HCT116 (cell line): Measurements from ENCODE around the gene ZNF431. TPM values are rescaled to one million over a fixed set of nuclear protein-coding genes. Genes with fewer than 3 reads are reported as not detected.
"Not testable (repeated sequence)": the region's sequence is repeated elsewhere in the genome, so short reads cannot be mapped to it uniquely, and the experiment has no call there.

Experiments used
- ATAC-seq: fragments of 200-7000 bp; cut with Tn5 transposase; 2 replicates; pipeline ENCODE4 v1.9.1; 2020; ENCODE audit warnings: mild to moderate bottlenecking, moderate library complexity
- BruUV-seq: library from RNA; stranded (reverse); fragments of 400-500 nt; replicated peaks from 2 replicates; lab custom pipeline; 2021; lab: Mats Ljungman, UMichigan
- CTCF ChIA-PET: fragments of 300-600 bp; sonication (Branson Sonifier 250); formaldehyde crosslinking; loops from one replicate; lab custom pipeline; 2021; ENCODE audit warnings: antibody characterized with exemption; lab: Charles Lee
- POLR2A ChIA-PET: fragments of 300-600, 350-600 bp; sonication (Branson Sonifier 250); formaldehyde crosslinking; loops from one replicate; lab custom pipeline; 2021; ENCODE audit warnings: antibody characterized with exemption; lab: Charles Lee
- RAD21 ChIA-PET, 2 experiments: fragments of 300-600 bp; sonication (Branson Sonifier 250); formaldehyde crosslinking; loops; one replicate each; lab custom pipeline; 2023; ENCODE audit warnings: low total read pairs in 2 of 2; ENCODE audit not compliant: uncharacterized antibody in 2 of 2, unreplicated experiment in 2 of 2, low non-redundant PET in 1 of 2; lab: Charles Lee
- DNase-seq: peaks from one replicate; pipeline ENCODE4 v3.0.0-alpha.2; 2010; ENCODE audit warnings: low read depth, low spot score
- H2AFZ ChIP-seq: fragments of 200-600 bp; shearing (Covaris generic), sonication (generic); 2 replicates; pipeline ENCODE4 v1.6.1; 2017; ENCODE audit warnings: low read depth, mixed run types, mixed read lengths, antibody characterized with exemption, low read length; ENCODE audit not compliant: poor library complexity, severe bottlenecking
- H3K27ac ChIP-seq: 2 replicates; pipeline ENCODE4 v1.5.1; 2012; ENCODE audit warnings: low read depth, low read length
- H3K27me3 ChIP-seq: fragments of 200-600 bp; sonication (generic); 2 replicates; pipeline ENCODE4 v1.6.1; 2016; ENCODE audit warnings: mixed run types, low read length, mixed read lengths; ENCODE audit not compliant: insufficient read depth
- H3K36me3 ChIP-seq, 2 experiments: fragments of 200-500 bp in 1 of 2; fragments of 200-600 bp in 1 of 2; sonication (Bioruptor generic) in 1 of 2; sonication (generic) in 1 of 2; 2 replicates each; pipeline versions ENCODE4 v1.5.1 to v1.6.1; 2014 to 2016; ENCODE audit warnings: low read length in 2 of 2, inconsistent platforms in 1 of 2, mixed read lengths in 1 of 2, mixed run types in 1 of 2; ENCODE audit not compliant: insufficient read depth in 2 of 2, control insufficient read depth in 1 of 2
- H3K4me1 ChIP-seq, 2 experiments: fragments of 200-600 bp in 1 of 2; sonication (generic) in 1 of 2; 2 replicates each; pipeline versions ENCODE4 v1.5.1 to v1.6.1; 2012 to 2017; ENCODE audit warnings: low read length in 2 of 2, inconsistent platforms in 1 of 2, mild to moderate bottlenecking in 1 of 2, mixed read lengths in 1 of 2, mixed run types in 1 of 2, moderate library complexity in 1 of 2; ENCODE audit not compliant: insufficient read depth in 2 of 2, control insufficient read depth in 1 of 2
- H3K4me2 ChIP-seq: fragments of 200-600 bp; sonication (generic); 2 replicates; pipeline ENCODE4 v1.6.1; 2017; ENCODE audit warnings: mixed run types, low read length, mixed read lengths
- H3K4me3 ChIP-seq, 2 experiments: fragments of 200-600 bp in 1 of 2; sonication (generic) in 1 of 2; replicated peaks in 1 of 2; 2 replicates each; pipeline ENCODE4 v1.5.1; 2011 to 2016; ENCODE audit warnings: low read length in 2 of 2, control low read depth in 1 of 2, low read depth in 1 of 2, mild to moderate bottlenecking in 1 of 2, mixed read lengths in 1 of 2, mixed run types in 1 of 2
- H3K79me2 ChIP-seq: fragments of 200-600 bp; sonication (generic); 2 replicates; pipeline ENCODE4 v1.6.1; 2017; ENCODE audit warnings: mild to moderate bottlenecking, mixed run types, low read length, moderate library complexity, mixed read lengths; ENCODE audit not compliant: insufficient read depth
- H3K9ac ChIP-seq: fragments of 200-600 bp; sonication (generic); 2 replicates; pipeline ENCODE4 v1.6.1; 2016; ENCODE audit warnings: low read length, mixed read lengths
- H3K9me2 ChIP-seq: fragments of 200-600 bp; sonication (generic), shearing (Covaris generic); 2 replicates; pipeline ENCODE4 v1.6.1; 2017; ENCODE audit warnings: mixed run types, mild to moderate bottlenecking, moderate library complexity; ENCODE audit not compliant: insufficient read depth
- H3K9me3 ChIP-seq, 2 experiments: fragments of 200-500 bp in 1 of 2; fragments of 200-600 bp in 1 of 2; sonication (Bioruptor generic) in 1 of 2; sonication (generic) in 1 of 2; 2 replicates each; pipeline ENCODE4 v1.6.1; 2014 to 2017; ENCODE audit warnings: low read length in 2 of 2, mixed read lengths in 2 of 2, inconsistent platforms in 1 of 2, low read depth in 1 of 2, mild to moderate bottlenecking in 1 of 2, mixed run types in 1 of 2, moderate library complexity in 1 of 2; ENCODE audit not compliant: control insufficient read depth in 1 of 2, insufficient read depth in 1 of 2
- H4K20me1 ChIP-seq: fragments of 200-600 bp; sonication (generic), shearing (Covaris generic); 2 replicates; pipeline ENCODE4 v1.6.1; 2017; ENCODE audit warnings: mixed run types, mild to moderate bottlenecking, moderate library complexity; ENCODE audit not compliant: insufficient read depth
- POLR2AphosphoS5 ChIP-seq: IDR thresholded peaks from 2 replicates; pipeline ENCODE4 v1.6.1; 2011; ENCODE audit warnings: mild to moderate bottlenecking, low read depth, low read length, moderate library complexity
- YY1 ChIP-seq: IDR thresholded peaks from 2 replicates; pipeline ENCODE4 v1.6.1; 2011; ENCODE audit warnings: low read length, low read depth, moderate library complexity, mild to moderate bottlenecking; ENCODE audit not compliant: insufficient replicate concordance; ENCODE audit errors: extremely low read depth
- intact Hi-C: fragments of 100-400 bp; cut with micrococcal nuclease; formaldehyde crosslinking; loops from 2 replicates; pipeline ENCODE4 v1.10.0; 2022
- total RNA-seq: library from RNA; stranded (reverse); gene quantifications from one replicate; pipeline ENCODE4 v1.2.1, GENCODE V29; 2021; ENCODE audit not compliant: unreplicated experiment

Gene ZNF431
- total RNA-seq, 1 experiment from 2014 or later: 9.2 TPM

DNA sequence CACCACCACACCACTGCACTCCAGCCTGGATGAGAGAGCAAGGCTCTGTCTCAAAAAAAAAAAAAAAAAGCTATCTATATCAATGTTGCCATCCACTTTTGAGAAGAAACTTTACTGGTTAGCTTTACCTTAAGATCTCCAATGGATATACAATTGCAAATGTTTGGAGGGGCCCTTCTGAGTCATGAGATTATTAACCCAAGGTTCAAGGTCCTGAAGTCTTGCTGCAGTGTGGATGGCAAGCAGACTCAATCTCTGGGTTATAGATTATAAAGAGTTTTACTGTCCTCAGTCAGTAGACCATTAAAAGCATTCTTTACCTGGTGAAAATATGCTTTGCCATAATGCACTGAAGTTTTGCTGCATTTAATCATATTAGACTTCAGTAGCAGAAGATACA is 3.7 kb upstream of the ZNF431 start:
- TF ChIP-seq YY1 (no peak), POLR2AphosphoS5 (no peak)
- TF ChIP-seq, all 23 proteins: peak for 0

DNA sequence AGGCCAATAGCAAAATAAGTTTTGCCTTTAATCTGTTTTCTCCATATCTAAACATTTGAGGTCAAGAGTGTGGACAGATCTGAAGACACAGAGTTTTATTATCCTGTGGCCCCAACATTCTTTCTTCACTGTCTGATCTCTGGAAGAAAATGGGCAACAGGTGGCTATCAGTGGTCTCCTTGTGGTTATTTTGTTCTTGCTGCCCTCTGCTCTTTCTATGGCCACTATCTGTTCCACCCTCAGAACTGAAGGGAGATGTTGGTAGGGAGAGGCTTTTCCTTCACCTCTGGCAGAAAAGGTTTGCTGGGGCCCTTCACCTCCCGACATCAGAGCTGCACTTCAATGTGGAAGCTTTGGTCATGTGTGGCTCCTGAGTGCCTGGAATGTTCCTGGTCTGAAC is 834 bp upstream of the ZNF431 start:
- H3K4me2 ChIP-seq, H3K9ac ChIP-seq, BruUV-seq, RAD21 ChIA-PET, H4K20me1 ChIP-seq, H3K27ac ChIP-seq, H3K36me3 ChIP-seq, H3K9me2 ChIP-seq, H3K4me3 ChIP-seq, H3K27me3 ChIP-seq, ATAC-seq, POLR2A ChIA-PET, H3K9me3 ChIP-seq, CTCF ChIA-PET, DNase-seq: not testable (repeated sequence)
- Histone ChIP-seq H3K4me1 (peaks cover 6 to 16% of the 10 kb centered on the region in 2 experiments; a peak in 3 of 4 replicates), H3K79me2 (peaks cover 19% of the 10 kb centered on the region), H2AFZ (peak overlapping the region; percentile 61)
- intact Hi-C loops: loop anchor here (5.0 kb wide), 1 partner anchor 119 kb away; the partner anchor contains the start of gene ZNF430

More for the DNA sequence above, 3.7 kb upstream of the ZNF431 start:
- ChIA-PET RAD21 (no interaction called here), CTCF (no interaction called here), POLR2A (no interaction called here)
- ATAC-seq (no peak), DNase-seq (no peak)
- no peaks in the 10 kb centered on the region for H3K9me2 ChIP-seq
- BruUV-seq: no TSS peak
- no peak overlapping the region for H3K4me2 ChIP-seq
- H2AFZ ChIP-seq: no peak overlapping the region
- H3K79me2 ChIP-seq: peaks cover 14% of the 10 kb centered on the region
- no peak overlapping the region for H3K27ac ChIP-seq
- H3K4me1 ChIP-seq: peaks cover 5 to 7% of the 10 kb centered on the region in 2 experiments; a peak in 3 of 4 replicates
- H3K9ac ChIP-seq: no peak overlapping the region
- H3K9me3 ChIP-seq: no peaks in the 10 kb centered on the region
- H3K36me3 ChIP-seq: no peaks in the 10 kb centered on the region
- H4K20me1 ChIP-seq: no peaks in the 10 kb centered on the region
- no peak overlapping the region for H3K4me3 ChIP-seq
- intact Hi-C loops: no loop called here
- H3K27me3 ChIP-seq: no peaks in the 10 kb centered on the region
